SK-N-SH treated with all-trans-retinoic acid at 6 μM for 48 hours (cell line): ENCODE data around the gene PARP2.

ENCODE experiments used
- ATAC-seq: fragments of 200-7000 bp; cut with Tn5 transposase; 3 replicates; pipeline ENCODE4 v1.9.1; 2020; ENCODE audit warnings: mild to moderate bottlenecking, moderate library complexity
- BACH2 ChIP-seq: fragments of 250-450 bp; sonication (Bioruptor Pico); IDR thresholded peaks from 2 replicates; pipeline ENCODE4 v1.9.0; 2021; ENCODE audit warnings: mild to moderate bottlenecking, borderline replicate concordance
- CREB5 ChIP-seq: fragments of 250-450 bp; sonication (Bioruptor Pico); IDR thresholded peaks from 2 replicates; pipeline ENCODE4 v1.5.1; 2020; ENCODE audit warnings: low read depth, mild to moderate bottlenecking, moderate library complexity
- CSDC2 ChIP-seq: fragments of 250-450 bp; sonication (Bioruptor Pico); IDR thresholded peaks from 2 replicates; pipeline ENCODE4 v1.5.0; 2020; ENCODE audit warnings: mild to moderate bottlenecking, moderate library complexity
- CSRNP3 ChIP-seq: fragments of 250-450 bp; sonication (Bioruptor Pico); IDR thresholded peaks from 2 replicates; pipeline ENCODE4 v1.5.1; 2021; ENCODE audit warnings: mild to moderate bottlenecking, moderate library complexity
- ESRRG ChIP-seq: fragments of 250-450 bp; sonication (Bioruptor Pico); IDR thresholded peaks from 2 replicates; pipeline ENCODE4 v1.6.1; 2021; ENCODE audit warnings: mild to moderate bottlenecking
- GLIS3 ChIP-seq: fragments of 250-450 bp; sonication (Bioruptor Pico); IDR thresholded peaks from 2 replicates; pipeline ENCODE4 v1.5.0; 2020; ENCODE audit warnings: mild to moderate bottlenecking, moderate library complexity
- ISL1 ChIP-seq: fragments of 250-450 bp; sonication (Bioruptor Pico); IDR thresholded peaks from 2 replicates; pipeline ENCODE4 v2.1.2; 2022; ENCODE audit warnings: mild to moderate bottlenecking, moderate library complexity
- OSR1 ChIP-seq: fragments of 250-450 bp; sonication (Bioruptor Pico); IDR thresholded peaks from 2 replicates; pipeline ENCODE4 v1.8.0; 2022; ENCODE audit warnings: moderate library complexity, mild to moderate bottlenecking, inconsistent platforms
- PATZ1 ChIP-seq: fragments of 250-450 bp; sonication (Bioruptor Pico); IDR thresholded peaks from 2 replicates; pipeline ENCODE4 v1.8.0; 2020; ENCODE audit warnings: mild to moderate bottlenecking, moderate library complexity, borderline replicate concordance
- POU6F1 ChIP-seq: fragments of 250-450 bp; sonication (Bioruptor Pico); IDR thresholded peaks from 2 replicates; pipeline ENCODE4 v1.8.0; 2021; ENCODE audit warnings: low read depth, mild to moderate bottlenecking, moderate library complexity, borderline replicate concordance
- PPARA ChIP-seq: fragments of 250-450 bp; sonication (Bioruptor Pico); IDR thresholded peaks from 2 replicates; pipeline ENCODE4 v1.5.0; 2020; ENCODE audit warnings: mild to moderate bottlenecking, borderline replicate concordance
- RARB ChIP-seq: fragments of 250-450 bp; sonication (Bioruptor Pico); IDR thresholded peaks from 2 replicates; pipeline ENCODE4 v1.8.0; 2021; ENCODE audit warnings: mild to moderate bottlenecking, moderate library complexity
- SNAI2 ChIP-seq: fragments of 250-450 bp; sonication (Bioruptor Pico); IDR thresholded peaks from 2 replicates; pipeline ENCODE4 v1.5.0; 2020; ENCODE audit warnings: mild to moderate bottlenecking, moderate library complexity
- TCF4 ChIP-seq: fragments of 250-450 bp; sonication (Bioruptor Pico); IDR thresholded peaks from 2 replicates; pipeline ENCODE4 v1.8.0; 2021; ENCODE audit warnings: mild to moderate bottlenecking, moderate library complexity, borderline replicate concordance
- TOX ChIP-seq: fragments of 250-450 bp; sonication (Bioruptor Pico); IDR thresholded peaks from 2 replicates; pipeline ENCODE4 v1.8.0; 2021; ENCODE audit warnings: mild to moderate bottlenecking, moderate library complexity, borderline replicate concordance
- TSHZ2 ChIP-seq: fragments of 250-450 bp; sonication (Bioruptor Pico); IDR thresholded peaks from 2 replicates; pipeline ENCODE4 v1.5.0; 2020; ENCODE audit warnings: mild to moderate bottlenecking, moderate library complexity
- ZC3H10 ChIP-seq: fragments of 250-450 bp; sonication (Bioruptor Pico); IDR thresholded peaks from 2 replicates; pipeline ENCODE4 v1.5.1; 2021; ENCODE audit warnings: mild to moderate bottlenecking, moderate library complexity
- ZFP3 ChIP-seq: fragments of 250-450 bp; sonication (Bioruptor Pico); IDR thresholded peaks from 2 replicates; pipeline ENCODE4 v1.5.0; 2020; ENCODE audit warnings: mild to moderate bottlenecking, moderate library complexity
- ZFP30 ChIP-seq: fragments of 450-650 bp; formaldehyde crosslinking; IDR thresholded peaks from 2 replicates; pipeline ENCODE4 v1.5.0; 2022; ENCODE audit warnings: mild to moderate bottlenecking, moderate library complexity
- ZNF565 ChIP-seq: fragments of 450-650 bp; formaldehyde crosslinking; conservative IDR thresholded peaks from 2 replicates; pipeline ENCODE4 v1.5.0; 2020; ENCODE audit warnings: low read depth, mild to moderate bottlenecking, moderate library complexity
- ZNF70 ChIP-seq: fragments of 450-650 bp; formaldehyde crosslinking; IDR thresholded peaks from 2 replicates; pipeline ENCODE4 v1.5.0; 2020; ENCODE audit warnings: mild to moderate bottlenecking, moderate library complexity
- ZNF8 ChIP-seq: fragments of 450-650 bp; formaldehyde crosslinking; IDR thresholded peaks from 2 replicates; pipeline ENCODE4 v1.5.0; 2020; ENCODE audit warnings: mild to moderate bottlenecking, moderate library complexity

PARP2 gene

GRCh38 chr14:20382526-20382925 lies 39.1 kb downstream of the PARP2 start:
- no peak for TF ChIP-seq ZFP30 (CRISPR knock-in tag)
- no peak for TF ChIP-seq PPARA (CRISPR knock-in tag)
- no peak for TF ChIP-seq ZNF565 (CRISPR knock-in tag)
- no peak for TF ChIP-seq TCF4
- no peak for TF ChIP-seq OSR1 (CRISPR knock-in tag)
- no peak for TF ChIP-seq RARB
- no peak for TF ChIP-seq PATZ1 (CRISPR knock-in tag)
- TF ChIP-seq ZFP3 (CRISPR knock-in tag) = no peak
- TF ChIP-seq ESRRG (CRISPR knock-in tag) = no peak
- no peak for TF ChIP-seq POU6F1 (CRISPR knock-in tag)
- no peak for TF ChIP-seq TOX (CRISPR knock-in tag)
- TF ChIP-seq ZC3H10 (CRISPR knock-in tag) = no peak
- TF ChIP-seq BACH2 (CRISPR knock-in tag) = no peak
- no peak for TF ChIP-seq CSDC2 (CRISPR knock-in tag)
- no peak for TF ChIP-seq ZNF8 (CRISPR knock-in tag)
- TF ChIP-seq GLIS3 (CRISPR knock-in tag) = no peak
- ATAC-seq = no peak

- TF ChIP-seq ZNF565 (CRISPR knock-in tag) (no peak), ZFP3 (CRISPR knock-in tag) (no peak), TOX (CRISPR knock-in tag) (no peak), RARB (no peak), CSRNP3 (no peak), ESRRG (CRISPR knock-in tag) (no peak), PPARA (CRISPR knock-in tag) (no peak), SNAI2 (CRISPR knock-in tag) (no peak), CREB5 (no peak), GLIS3 (CRISPR knock-in tag) (no peak), ZC3H10 (CRISPR knock-in tag) (no peak), OSR1 (CRISPR knock-in tag) (no peak), ZFP30 (CRISPR knock-in tag) (no peak), PATZ1 (CRISPR knock-in tag) (no peak), TCF4 (no peak), BACH2 (CRISPR knock-in tag) (no peak), ZNF8 (CRISPR knock-in tag) (no peak)
- ATAC-seq = no peak
Measured at GRCh38 chr14:20383032-20383431, 39.6 kb downstream of the PARP2 start.

GRCh38 chr14:20383636-20384035 lies 40.2 kb downstream of the PARP2 start:
- ATAC-seq = no peak
- TF ChIP-seq SNAI2 (CRISPR knock-in tag) (no peak), GLIS3 (CRISPR knock-in tag) (no peak), ZNF70 (CRISPR knock-in tag) (no peak), TSHZ2 (CRISPR knock-in tag) (no peak), PATZ1 (CRISPR knock-in tag) (no peak), ZFP3 (CRISPR knock-in tag) (no peak), ZC3H10 (CRISPR knock-in tag) (no peak), ESRRG (CRISPR knock-in tag) (no peak), ISL1 (CRISPR knock-in tag) (no peak), CSDC2 (CRISPR knock-in tag) (no peak), ZNF565 (CRISPR knock-in tag) (no peak), ZFP30 (CRISPR knock-in tag) (no peak), TOX (CRISPR knock-in tag) (no peak), ZNF8 (CRISPR knock-in tag) (no peak), PPARA (CRISPR knock-in tag) (no peak), OSR1 (CRISPR knock-in tag) (no peak)
